Upper lobe of left lung (tissue), 4 donors: ENCODE measurements around the gene C1QTNF9.
"Not testable (repeated sequence)": the region's sequence is repeated elsewhere in the genome, so short reads cannot be mapped to it uniquely, and the experiment has no call there.

Source experiments
- CTCF ChIP-seq, 6 experiments: fragments of 450-650 bp in 4 of 6; fragments of 200-600 bp in 2 of 6; sonication (generic) in 2 of 6; IDR thresholded peaks; one replicate each; pipeline ENCODE4 v1.5.1; 2016 to 2019; ENCODE audit warnings: antibody characterized with exemption in 6 of 6
- POLR2A ChIP-seq, 4 donors: fragments of 450-650 bp; IDR thresholded peaks; one replicate each; pipeline ENCODE4 v1.5.1; 2016 to 2017; ENCODE audit warnings: antibody characterized with exemption in 4 of 4, mild to moderate bottlenecking in 2 of 4
- POLR2AphosphoS5 ChIP-seq, 2 donors: sonication (generic); formaldehyde crosslinking; IDR thresholded peaks; one replicate each; pipeline ENCODE4 v1.5.1; 2017; ENCODE audit warnings: antibody characterized with exemption in 2 of 2

DNA sequence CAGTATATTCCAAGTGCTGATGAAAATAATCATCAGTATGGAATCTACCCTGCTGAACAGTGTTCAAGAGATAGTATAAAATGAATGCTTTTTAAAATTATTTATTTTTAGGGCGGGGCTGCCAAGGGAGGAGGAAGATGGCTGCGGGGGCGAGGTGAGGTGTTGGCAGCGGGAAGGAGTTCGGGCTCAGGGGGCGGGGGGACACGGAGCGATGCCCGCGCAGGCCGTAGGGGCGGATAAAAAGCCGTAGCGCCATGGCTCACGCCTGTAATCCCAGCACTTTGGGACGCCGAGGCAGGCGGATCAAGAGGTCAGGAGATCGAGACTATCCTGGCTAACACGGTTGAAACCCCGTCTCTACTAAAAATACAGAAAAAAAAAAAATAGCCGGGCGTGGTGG lies 18.2 kb downstream of the C1QTNF9 start:
- not testable (repeated sequence) for TF ChIP-seq POLR2AphosphoS5, CTCF, POLR2A (IDR thresholded peaks at IDR 0.05)
